ENCODE measurements around the gene MSL1. TPM values are rescaled to one million over a fixed set of nuclear protein-coding genes. Genes with fewer than 3 reads are reported as not detected.

MSL1 gene
- total RNA-seq, 3 donors from 2014 or later (not counting 1 experiment from before 2014, with no cell fraction given): 99.0 to 124 (median 110) TPM

DNA sequence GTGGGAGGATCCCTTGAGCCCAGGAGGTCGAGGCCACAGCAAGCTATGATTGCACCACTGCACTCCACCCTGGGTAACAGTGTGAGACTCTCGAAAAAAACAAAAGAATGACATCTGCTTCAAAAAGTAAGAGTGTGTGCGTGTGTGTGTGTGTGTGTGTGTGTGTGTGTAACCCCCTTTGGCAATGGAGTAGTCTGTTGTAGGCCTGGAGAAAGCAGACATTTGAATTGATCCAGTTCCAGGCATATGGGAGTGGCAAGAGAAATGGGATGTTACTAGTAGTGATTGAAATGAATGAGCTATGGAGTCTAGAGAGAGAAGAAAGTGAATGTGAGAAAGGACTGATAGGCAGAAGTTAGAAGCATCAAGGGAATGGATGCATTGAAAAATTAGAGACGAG is 28.5 kb downstream of the MSL1 start:
- TF ChIP-seq, protein P1, sequence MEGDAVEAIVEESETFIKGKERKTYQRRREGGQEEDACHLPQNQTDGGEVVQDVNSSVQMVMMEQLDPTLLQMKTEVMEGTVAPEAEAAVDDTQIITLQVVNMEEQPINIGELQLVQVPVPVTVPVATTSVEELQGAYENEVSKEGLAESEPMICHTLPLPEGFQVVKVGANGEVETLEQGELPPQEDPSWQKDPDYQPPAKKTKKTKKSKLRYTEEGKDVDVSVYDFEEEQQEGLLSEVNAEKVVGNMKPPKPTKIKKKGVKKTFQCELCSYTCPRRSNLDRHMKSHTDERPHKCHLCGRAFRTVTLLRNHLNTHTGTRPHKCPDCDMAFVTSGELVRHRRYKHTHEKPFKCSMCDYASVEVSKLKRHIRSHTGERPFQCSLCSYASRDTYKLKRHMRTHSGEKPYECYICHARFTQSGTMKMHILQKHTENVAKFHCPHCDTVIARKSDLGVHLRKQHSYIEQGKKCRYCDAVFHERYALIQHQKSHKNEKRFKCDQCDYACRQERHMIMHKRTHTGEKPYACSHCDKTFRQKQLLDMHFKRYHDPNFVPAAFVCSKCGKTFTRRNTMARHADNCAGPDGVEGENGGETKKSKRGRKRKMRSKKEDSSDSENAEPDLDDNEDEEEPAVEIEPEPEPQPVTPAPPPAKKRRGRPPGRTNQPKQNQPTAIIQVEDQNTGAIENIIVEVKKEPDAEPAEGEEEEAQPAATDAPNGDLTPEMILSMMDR (IDR thresholded peaks at IDR 0.05): no peak
- Histone ChIP-seq H3K4me1 (ENCODE audit: control insufficient read depth, insufficient read depth, low read length) (peaks cover 7% of the 10 kb centered on the region), H3K27me3 (ENCODE audit: control insufficient read depth, insufficient read depth, low read length) (no peaks in the 10 kb centered on the region), H3K9me3 (ENCODE audit: control insufficient read depth, insufficient read depth, low read length) (no peaks in the 10 kb centered on the region), H3K36me3 (ENCODE audit: control insufficient read depth, insufficient read depth, low read length) (peaks cover 56% of the 10 kb centered on the region), H3K27ac (ENCODE audit: low read length) (no peak overlapping the region), H3K4me3 (ENCODE audit: low read length) (no peak overlapping the region)
- intact Hi-C loops (cut with micrococcal nuclease): no loop called here
- H3K9me3 Mint-ChIP-seq: no peaks in the 10 kb centered on the region
- ATAC-seq (no peak), DNase-seq (no peak)
- H3K27me3 Mint-ChIP-seq (ENCODE audit: low read depth in 2 of 2): no peaks in the 10 kb centered on the region
- H3K4me1 Mint-ChIP-seq: peaks cover 7 to 50% of the 10 kb centered on the region in 2 donors
- no peak overlapping the region for H3K4me3 Mint-ChIP-seq
- WGBS (ENCODE audit: insufficient coverage): 90% methylated on average over 4 of the region's 4 CpGs
- peaks cover 6% of the 10 kb centered on the region for H3K36me3 Mint-ChIP-seq
- peak overlapping the region in 1 of 2 donors; percentile 32 for H3K27ac Mint-ChIP-seq

DNA sequence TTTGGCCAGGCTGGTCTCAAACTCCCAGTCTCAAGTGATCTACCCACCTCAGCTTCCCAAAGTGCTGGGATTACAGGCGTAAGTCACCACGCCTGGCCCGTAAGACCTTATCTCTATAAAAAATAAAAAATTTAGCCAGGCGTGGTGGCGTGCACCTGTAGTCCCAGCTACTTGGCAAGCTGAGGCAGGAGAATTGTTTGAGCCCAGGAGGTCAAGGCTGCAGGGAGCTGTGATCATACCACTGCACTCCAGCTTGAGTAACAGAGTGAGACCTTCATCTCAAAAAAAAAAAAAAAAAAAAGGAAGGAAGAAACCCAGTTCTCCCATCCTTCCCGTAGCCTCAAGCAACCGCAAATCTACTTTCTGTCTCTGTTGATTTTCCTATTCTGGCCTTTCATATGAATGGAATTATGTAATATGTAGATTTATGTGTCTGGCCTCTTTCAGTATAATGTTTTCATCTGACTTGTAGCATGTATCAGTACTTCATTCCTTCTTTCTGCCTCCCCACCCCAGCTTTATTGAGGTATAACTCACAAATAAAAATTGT is 29.7 kb downstream of the MSL1 start:
- Histone ChIP-seq H3K9me3 (ENCODE audit: control insufficient read depth, insufficient read depth, low read length) (no peaks in the 10 kb centered on the region), H3K27ac (ENCODE audit: low read length) (no peak overlapping the region), H3K36me3 (ENCODE audit: control insufficient read depth, insufficient read depth, low read length) (peaks cover 55% of the 10 kb centered on the region), H3K27me3 (ENCODE audit: control insufficient read depth, insufficient read depth, low read length) (no peaks in the 10 kb centered on the region), H3K4me3 (ENCODE audit: low read length) (no peak overlapping the region), H3K4me1 (ENCODE audit: control insufficient read depth, insufficient read depth, low read length) (peaks cover 7% of the 10 kb centered on the region)
- H3K4me3 Mint-ChIP-seq: no peak overlapping the region
- H3K27ac Mint-ChIP-seq: no peak overlapping the region
- no peaks in the 10 kb centered on the region for H3K9me3 Mint-ChIP-seq
- no peak for DNase-seq
- ATAC-seq: no peak
- WGBS (ENCODE audit: insufficient coverage): 90% methylated on average over 5 of the region's 7 CpGs
- intact Hi-C loops (cut with micrococcal nuclease): no loop called here
- H3K36me3 Mint-ChIP-seq: peaks cover 6% of the 10 kb centered on the region
- no peaks in the 10 kb centered on the region for H3K27me3 Mint-ChIP-seq (ENCODE audit: low read depth in 2 of 2)
- TF ChIP-seq, protein P1 (IDR thresholded peaks at IDR 0.05): no peak
- peaks cover 7 to 43% of the 10 kb centered on the region in 2 donors for H3K4me1 Mint-ChIP-seq

DNA sequence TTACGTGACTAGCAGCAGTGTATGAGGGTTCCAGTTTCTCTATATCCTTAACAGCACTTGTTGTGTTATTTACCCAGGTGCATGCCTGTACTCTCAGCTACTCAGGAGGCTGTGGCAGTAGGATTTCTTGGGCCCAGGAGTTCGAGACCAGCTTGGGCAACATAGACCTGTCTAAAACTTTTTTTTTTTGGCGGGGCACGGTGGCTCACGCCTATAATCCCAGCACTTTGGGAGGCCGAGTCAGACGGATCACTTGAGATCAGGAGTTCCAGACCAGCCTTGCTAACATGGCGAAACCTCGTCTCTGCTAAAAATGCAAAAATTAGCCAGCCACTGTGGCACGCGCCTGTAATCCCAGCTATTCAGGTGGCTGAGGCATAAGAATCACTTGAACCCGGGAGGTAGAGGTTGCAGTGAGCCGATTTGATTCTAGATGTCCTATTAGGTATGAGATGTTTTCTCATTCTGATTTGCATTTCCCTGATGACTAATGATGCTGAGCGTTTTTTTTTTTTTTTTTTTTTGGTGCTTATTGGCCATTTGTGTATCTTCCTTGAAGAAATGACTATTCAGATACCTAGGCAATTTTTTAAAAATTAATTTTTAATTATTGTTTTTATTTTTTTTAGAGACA is 31.9 kb downstream of the MSL1 start:
- intact Hi-C loops (cut with micrococcal nuclease): no loop called here
- no peak for ATAC-seq
- WGBS (ENCODE audit: insufficient coverage): 93% methylated on average over 13 of the region's 14 CpGs
- Histone ChIP-seq H3K9me3 (ENCODE audit: control insufficient read depth, insufficient read depth, low read length) (no peaks in the 10 kb centered on the region), H3K27me3 (ENCODE audit: control insufficient read depth, insufficient read depth, low read length) (no peaks in the 10 kb centered on the region), H3K4me3 (ENCODE audit: low read length) (no peak overlapping the region), H3K27ac (ENCODE audit: low read length) (no peak overlapping the region), H3K4me1 (ENCODE audit: control insufficient read depth, insufficient read depth, low read length) (peaks cover 4% of the 10 kb centered on the region), H3K36me3 (ENCODE audit: control insufficient read depth, insufficient read depth, low read length) (peaks cover 36% of the 10 kb centered on the region)
- H3K36me3 Mint-ChIP-seq: peaks cover 6% of the 10 kb centered on the region
- H3K4me3 Mint-ChIP-seq: no peak overlapping the region
- H3K27me3 Mint-ChIP-seq (ENCODE audit: low read depth in 2 of 2): no peaks in the 10 kb centered on the region
- no peak overlapping the region for H3K27ac Mint-ChIP-seq
- TF ChIP-seq, protein P1 (IDR thresholded peaks at IDR 0.05): no peak
- no peak for DNase-seq
- H3K4me1 Mint-ChIP-seq: peaks cover 7 to 42% of the 10 kb centered on the region in 2 donors
- no peaks in the 10 kb centered on the region for H3K9me3 Mint-ChIP-seq
